Measurements from ENCODE around the gene RAPGEF4.

RAPGEF4 gene

GRCh38 chr2:172843266-172843582 lies 107.6 kb downstream of the RAPGEF4 start:
- ChIA-PET CTCF (interaction anchor here (0.9 to 1.9 kb wide), 5 partner anchors 14 to 128 kb away, joined by 3 to 6 read pairs (median 3); no protein-coding TSS in a partner anchor), POLR2A (no interaction called here)
- DNase-seq (ENCODE audit: low read depth, low spot score) = no peak
- H3K4me3 ChIP-seq (ENCODE audit: low read depth, low read length) = no peak overlapping the region
- no peak for TF ChIP-seq CTCF (IDR thresholded peaks at IDR 0.05; ENCODE audit: insufficient read depth, low read length, missing control alignments)

GRCh38 chr2:172843902-172844715 lies 108.5 kb downstream of the RAPGEF4 start:
- ChIA-PET CTCF (interaction anchor here (1.0 to 1.9 kb wide), 4 partner anchors 15 to 128 kb away, joined by 3 to 6 read pairs (median 3); no protein-coding TSS in a partner anchor), POLR2A (no interaction called here)
- TF ChIP-seq CTCF (IDR thresholded peaks at IDR 0.05; ENCODE audit: insufficient read depth, low read length, missing control alignments) = no peak
- DNase-seq (ENCODE audit: low read depth, low spot score) = no peak
- H3K4me3 ChIP-seq (ENCODE audit: low read depth, low read length) = no peak overlapping the region

GRCh38 chr2:172845028-172845630 lies 109.5 kb downstream of the RAPGEF4 start:
- ChIA-PET CTCF (no interaction called here), POLR2A (no interaction called here)
- TF ChIP-seq CTCF (IDR thresholded peaks at IDR 0.05; ENCODE audit: insufficient read depth, low read length, missing control alignments) = no peak
- no peak overlapping the region for H3K4me3 ChIP-seq (ENCODE audit: low read depth, low read length)
- no peak for DNase-seq (ENCODE audit: low read depth, low spot score)

GRCh38 chr2:172846551-172846950 lies 110.9 kb downstream of the RAPGEF4 start:
- DNase-seq (ENCODE audit: low read depth, low spot score) = no peak
- CTCF ChIA-PET = interaction anchor here (0.7 to 2.4 kb wide), 2 partner anchors 13 to 33 kb away, joined by 5 to 8 read pairs; no protein-coding TSS in a partner anchor
- POLR2A ChIA-PET = no interaction called here
- TF ChIP-seq CTCF (IDR thresholded peaks at IDR 0.05; ENCODE audit: insufficient read depth, low read length, missing control alignments) = no peak
- H3K4me3 ChIP-seq (ENCODE audit: low read depth, low read length) = no peak overlapping the region

GRCh38 chr2:172847188-172847587 lies 111.5 kb downstream of the RAPGEF4 start:
- CTCF ChIA-PET = interaction anchor here (2.4 kb wide), 1 partner anchor 13 kb away, joined by 8 read pairs; no protein-coding TSS in a partner anchor
- no peak for DNase-seq (ENCODE audit: low read depth, low spot score)
- POLR2A ChIA-PET = no interaction called here
- TF ChIP-seq CTCF (IDR thresholded peaks at IDR 0.05; ENCODE audit: insufficient read depth, low read length, missing control alignments) = no peak
- no peak overlapping the region for H3K4me3 ChIP-seq (ENCODE audit: low read depth, low read length)

GRCh38 chr2:172848519-172848918 lies 112.9 kb downstream of the RAPGEF4 start:
- POLR2A ChIA-PET = no interaction called here
- TF ChIP-seq CTCF (IDR thresholded peaks at IDR 0.05; ENCODE audit: insufficient read depth, low read length, missing control alignments) = no peak
- no peak for DNase-seq (ENCODE audit: low read depth, low spot score)
- H3K4me3 ChIP-seq (ENCODE audit: low read depth, low read length) = no peak overlapping the region
- CTCF ChIA-PET = interaction anchor here (0.8 to 2.4 kb wide), 6 partner anchors 11 to 84 kb away, joined by 3 to 12 read pairs (median 6); no protein-coding TSS in a partner anchor
